Chondrocyte (in vitro differentiated cells): Measurements from ENCODE around the gene ZNG1B. TPM values are rescaled to one million over a fixed set of nuclear protein-coding genes. Genes with fewer than 3 reads are reported as not detected.
A peak's percentile ranks its signal among the peaks of the same experiment; 100 is the strongest.
"Not testable (repeated sequence)": the region's sequence is repeated elsewhere in the genome, so short reads cannot be mapped to it uniquely, and the experiment has no call there.

Experiments used
- DNase-seq: peaks from one replicate; pipeline ENCODE4 v3.0.0; 2021; ENCODE audit warnings: mixed read lengths, low spot score
- H3K27ac Mint-ChIP-seq: one replicate; pipeline ENCODE4 v1.8.0; 2021; ENCODE audit warnings: mild to moderate bottlenecking, moderate library complexity, mixed read lengths; ENCODE audit not compliant: unreplicated experiment
- H3K27me3 Mint-ChIP-seq: 2 replicates; pipeline ENCODE4 v1.8.0; 2021; ENCODE audit warnings: low read depth, mixed read lengths
- H3K36me3 Mint-ChIP-seq: 2 replicates; pipeline ENCODE4 v1.8.0; 2021; ENCODE audit warnings: low read depth, mixed read lengths
- H3K4me1 Mint-ChIP-seq: 2 replicates; pipeline ENCODE4 v1.8.0; 2021; ENCODE audit warnings: low read depth, mild to moderate bottlenecking, mixed read lengths
- H3K4me3 Mint-ChIP-seq: one replicate; pipeline ENCODE4 v1.8.0; 2021; ENCODE audit warnings: mild to moderate bottlenecking, moderate library complexity, mixed read lengths; ENCODE audit not compliant: unreplicated experiment
- H3K9me3 Mint-ChIP-seq: 2 replicates; pipeline ENCODE4 v1.8.0; 2021; ENCODE audit warnings: low read depth, mixed read lengths
- total RNA-seq: library from RNA; stranded (reverse); gene quantifications from 3 replicates; pipeline ENCODE4 v1.2.1, GENCODE V29; 2021

ZNG1B gene
- total RNA-seq, 1 donor from 2014 or later: 29.9 TPM

DNA sequence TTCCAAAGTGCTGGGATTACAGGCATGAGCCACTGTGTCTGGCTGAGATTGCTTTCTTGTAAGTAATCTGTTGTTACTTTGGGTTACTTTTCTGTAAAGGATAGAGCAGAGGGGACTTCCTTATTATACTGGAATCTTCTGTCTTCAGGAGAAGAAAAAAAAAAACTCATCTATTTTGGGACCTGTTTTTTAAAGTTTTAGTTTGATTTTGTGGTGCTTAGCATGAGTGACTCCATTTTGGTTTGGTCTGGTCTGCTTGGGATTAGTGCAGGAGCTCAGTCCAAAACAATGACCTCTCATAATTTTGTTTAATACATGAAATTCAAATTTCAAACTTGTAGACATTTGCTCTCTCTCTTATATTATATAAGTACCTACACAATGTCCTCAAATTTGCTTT lies 4.0 kb upstream of the ZNG1B start:
- not testable (repeated sequence) for H3K4me3 Mint-ChIP-seq, H3K9me3 Mint-ChIP-seq

DNA sequence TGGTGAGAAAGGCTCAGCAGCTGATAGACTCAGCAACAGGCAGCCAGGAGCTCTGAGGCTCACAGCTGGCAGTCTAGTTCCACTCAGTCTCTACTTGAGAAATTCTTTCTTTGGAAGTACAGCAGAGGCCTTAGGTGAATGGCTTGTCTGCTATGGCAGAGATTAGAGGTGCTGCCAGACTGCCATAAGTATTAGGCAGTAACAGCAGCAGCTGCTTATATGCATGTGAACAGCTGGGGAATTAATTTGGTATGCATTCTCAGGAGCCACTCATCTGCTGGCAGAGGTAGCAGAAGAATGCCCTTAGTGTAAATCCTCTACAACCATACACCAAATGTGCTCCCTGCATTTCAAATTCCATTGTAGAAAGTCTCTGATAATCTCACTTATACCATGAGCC lies 28.3 kb downstream of the ZNG1B start:
- not testable (repeated sequence) for H3K4me1 Mint-ChIP-seq, H3K27me3 Mint-ChIP-seq, H3K9me3 Mint-ChIP-seq, H3K4me3 Mint-ChIP-seq, DNase-seq, H3K27ac Mint-ChIP-seq, H3K36me3 Mint-ChIP-seq

More for the DNA sequence above, 4.0 kb upstream of the ZNG1B start:
- not testable (repeated sequence) for H3K27me3 Mint-ChIP-seq, H3K27ac Mint-ChIP-seq, H3K36me3 Mint-ChIP-seq, DNase-seq, H3K4me1 Mint-ChIP-seq

DNA sequence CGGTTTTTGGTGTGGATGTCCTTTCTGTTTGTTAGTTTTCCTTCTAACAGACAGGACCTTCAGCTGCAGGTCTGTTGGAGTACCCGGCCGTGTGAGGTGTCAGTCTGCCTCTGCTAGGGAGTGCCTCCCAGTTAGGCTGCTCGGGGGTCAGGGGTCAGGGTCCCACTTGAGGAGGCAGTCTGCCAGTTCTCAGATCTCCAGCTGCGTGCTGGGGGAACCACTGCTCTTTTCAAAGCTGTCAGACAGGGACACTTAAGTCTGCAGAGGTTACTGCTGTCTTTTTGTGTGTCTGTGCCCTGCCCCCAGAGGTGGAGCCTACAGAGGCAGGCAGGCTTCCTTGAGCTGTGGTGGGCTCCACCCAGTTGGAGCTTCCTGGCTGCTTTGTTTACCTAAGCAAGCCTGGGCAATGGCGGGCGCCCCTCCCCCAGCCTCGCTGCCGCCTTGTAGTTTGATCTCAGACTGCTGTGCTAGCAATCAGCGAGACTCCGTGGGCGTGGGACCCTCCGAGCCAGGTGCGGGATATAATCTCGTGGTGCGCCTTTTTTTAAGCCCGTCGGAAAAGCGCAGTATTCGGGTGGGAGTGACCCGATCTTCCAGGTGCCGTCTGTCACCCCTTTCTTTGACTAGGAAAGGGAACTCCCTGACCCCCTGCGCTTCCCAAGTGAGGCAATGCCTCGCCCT lies 39.3 kb downstream of the ZNG1B start:
- not testable (repeated sequence) for H3K4me1 Mint-ChIP-seq, H3K4me3 Mint-ChIP-seq, H3K27ac Mint-ChIP-seq

DNA sequence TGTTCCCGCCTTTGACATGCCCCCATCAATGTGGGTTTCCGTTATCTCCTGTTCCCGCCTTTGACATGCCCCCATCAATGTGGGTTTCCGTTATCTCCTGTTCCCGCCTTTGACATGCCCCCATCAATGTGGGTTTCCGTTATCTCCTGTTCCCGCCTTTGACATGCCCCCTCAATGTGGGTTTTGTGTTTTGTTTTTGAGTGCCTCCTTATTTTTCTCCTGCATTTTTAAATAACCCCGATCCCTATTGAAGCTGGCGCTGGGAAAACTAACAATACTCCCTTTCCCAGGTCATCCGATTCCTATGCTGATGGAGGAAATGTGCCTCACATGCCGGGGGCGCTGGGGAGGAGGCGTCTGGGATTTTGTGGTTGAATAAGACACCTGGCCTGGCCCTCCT lies 59.0 kb downstream of the ZNG1B start:
- not testable (repeated sequence) for H3K9me3 Mint-ChIP-seq, H3K27me3 Mint-ChIP-seq, H3K4me1 Mint-ChIP-seq, DNase-seq, H3K4me3 Mint-ChIP-seq, H3K36me3 Mint-ChIP-seq, H3K27ac Mint-ChIP-seq

More for the DNA sequence above, 39.3 kb downstream of the ZNG1B start:
- DNase-seq, H3K36me3 Mint-ChIP-seq, H3K27me3 Mint-ChIP-seq, H3K9me3 Mint-ChIP-seq: not testable (repeated sequence)

DNA sequence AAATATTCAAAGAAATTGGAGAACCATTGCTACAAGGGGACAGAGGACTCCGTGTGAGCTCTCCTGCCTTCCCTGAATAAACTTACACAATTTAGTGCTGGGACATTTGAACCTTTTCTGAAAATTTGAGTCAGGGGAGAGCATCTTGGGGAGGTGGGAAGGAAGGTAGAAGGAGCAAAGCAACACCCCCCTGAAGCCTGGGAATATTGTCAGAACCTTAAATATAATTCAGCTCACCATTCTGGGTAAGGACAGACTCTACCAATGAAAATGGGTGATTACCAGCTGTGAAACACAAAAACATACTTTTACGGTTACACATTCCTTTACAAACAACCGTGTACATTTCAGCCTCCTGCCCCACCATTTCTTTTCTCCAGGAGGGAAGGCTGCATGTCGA lies 60.9 kb downstream of the ZNG1B start, which contains the start of gene FOXD4L1:
Gene FOXD4L1 (plus strand): TSS at position 301 of the 400 bp plus-strand sequence. CDS start 592 bp downstream, outside the sequence.
- H3K9me3 Mint-ChIP-seq, H3K4me1 Mint-ChIP-seq, DNase-seq, H3K27ac Mint-ChIP-seq, H3K4me3 Mint-ChIP-seq, H3K36me3 Mint-ChIP-seq: not testable (repeated sequence)
- H3K27me3 Mint-ChIP-seq: peaks cover 13% of the 10 kb centered on the region

DNA sequence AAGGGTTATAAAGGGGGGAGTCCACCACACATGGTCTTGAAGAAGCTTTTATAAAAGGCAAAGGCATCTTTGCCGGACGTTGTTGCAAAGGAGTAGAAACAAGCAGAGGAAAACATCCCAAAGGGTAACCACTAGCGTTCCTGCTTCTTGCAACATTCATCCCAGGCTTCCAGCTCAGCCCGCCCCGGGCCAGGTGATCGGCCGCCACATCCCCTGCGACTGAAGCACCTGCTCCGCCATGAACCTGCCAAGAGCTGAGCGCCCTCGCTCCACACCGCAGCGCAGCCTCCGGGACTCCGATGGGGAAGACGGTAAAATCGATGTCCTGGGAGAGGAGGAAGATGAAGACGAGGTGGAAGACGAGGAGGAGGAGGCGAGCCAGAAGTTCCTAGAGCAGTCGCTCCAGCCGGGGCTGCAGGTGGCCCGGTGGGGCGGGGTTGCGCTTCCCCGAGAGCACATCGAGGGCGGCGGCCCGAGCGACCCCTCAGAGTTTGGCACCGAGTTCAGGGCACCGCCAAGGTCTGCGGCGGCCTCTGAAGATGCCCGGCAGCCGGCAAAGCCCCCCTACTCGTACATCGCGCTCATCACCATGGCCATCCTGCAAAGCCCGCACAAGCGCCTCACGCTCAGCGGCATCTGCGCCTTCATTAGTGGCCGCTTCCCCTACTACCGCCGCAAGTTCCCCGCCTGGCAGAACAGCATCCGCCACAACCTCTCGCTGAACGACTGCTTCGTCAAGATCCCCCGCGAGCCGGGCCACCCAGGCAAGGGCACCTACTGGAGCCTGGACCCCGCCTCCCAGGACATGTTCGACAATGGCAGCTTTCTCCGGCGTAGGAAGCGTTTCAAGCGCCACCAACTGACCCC lies 61.8 kb downstream of the ZNG1B start:
- H3K4me3 Mint-ChIP-seq, H3K27ac Mint-ChIP-seq, H3K9me3 Mint-ChIP-seq, DNase-seq, H3K4me1 Mint-ChIP-seq, H3K36me3 Mint-ChIP-seq: not testable (repeated sequence)
- H3K27me3 Mint-ChIP-seq: peaks cover 13% of the 10 kb centered on the region

DNA sequence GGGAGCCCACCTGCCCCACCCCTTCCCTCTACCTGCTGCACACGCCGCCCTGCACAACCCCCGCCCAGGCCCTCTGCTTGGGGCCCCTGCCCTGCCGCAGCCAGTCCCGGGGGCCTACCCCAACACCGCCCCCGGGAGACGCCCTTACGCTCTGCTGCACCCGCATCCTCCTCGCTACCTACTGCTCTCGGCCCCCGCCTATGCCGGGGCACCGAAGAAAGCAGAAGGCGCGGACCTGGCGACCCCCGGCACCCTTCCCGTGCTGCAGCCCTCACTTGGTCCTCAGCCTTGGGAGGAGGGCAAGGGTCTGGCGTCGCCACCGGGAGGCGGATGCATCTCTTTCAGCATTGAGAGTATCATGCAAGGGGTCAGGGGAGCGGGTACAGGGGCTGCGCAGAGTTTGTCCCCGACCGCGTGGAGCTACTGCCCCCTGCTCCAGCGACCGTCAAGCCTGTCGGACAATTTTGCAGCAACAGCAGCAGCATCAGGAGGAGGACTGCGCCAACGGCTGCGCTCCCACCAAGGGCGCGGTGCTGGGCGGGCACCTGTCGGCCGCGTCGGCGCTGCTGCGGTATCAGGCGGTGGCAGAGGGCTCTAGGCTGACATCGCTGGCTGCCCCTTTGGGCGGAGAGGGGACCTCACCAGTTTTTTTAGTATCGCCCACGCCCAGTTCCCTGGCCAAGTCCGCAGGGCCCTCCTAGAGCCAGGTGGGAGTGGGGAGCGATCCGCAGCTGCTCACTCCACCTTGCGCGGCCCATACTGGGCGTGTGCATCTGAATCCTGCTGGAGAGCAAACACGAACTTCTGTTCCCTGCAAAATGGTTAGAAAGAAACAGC lies 62.6 kb downstream of the ZNG1B start:
- H3K27me3 Mint-ChIP-seq: peaks cover 13% of the 10 kb centered on the region
- not testable (repeated sequence) for H3K4me1 Mint-ChIP-seq, DNase-seq, H3K4me3 Mint-ChIP-seq, H3K36me3 Mint-ChIP-seq, H3K27ac Mint-ChIP-seq, H3K9me3 Mint-ChIP-seq

- H3K27me3 Mint-ChIP-seq: peaks cover 13% of the 10 kb centered on the region
- H3K36me3 Mint-ChIP-seq, DNase-seq, H3K4me1 Mint-ChIP-seq, H3K27ac Mint-ChIP-seq, H3K9me3 Mint-ChIP-seq, H3K4me3 Mint-ChIP-seq: not testable (repeated sequence)
Observed at GRCh38 chr2:113500723-113501038, 63.2 kb downstream of the ZNG1B start.

GRCh38 chr2:113502216-113503093 lies 65.0 kb downstream of the ZNG1B start:
- not testable (repeated sequence) for H3K9me3 Mint-ChIP-seq, DNase-seq, H3K4me1 Mint-ChIP-seq, H3K27ac Mint-ChIP-seq, H3K36me3 Mint-ChIP-seq
- H3K4me3 Mint-ChIP-seq: peak overlapping the region; percentile 59
- peaks cover 16% of the 10 kb centered on the region for H3K27me3 Mint-ChIP-seq

DNA sequence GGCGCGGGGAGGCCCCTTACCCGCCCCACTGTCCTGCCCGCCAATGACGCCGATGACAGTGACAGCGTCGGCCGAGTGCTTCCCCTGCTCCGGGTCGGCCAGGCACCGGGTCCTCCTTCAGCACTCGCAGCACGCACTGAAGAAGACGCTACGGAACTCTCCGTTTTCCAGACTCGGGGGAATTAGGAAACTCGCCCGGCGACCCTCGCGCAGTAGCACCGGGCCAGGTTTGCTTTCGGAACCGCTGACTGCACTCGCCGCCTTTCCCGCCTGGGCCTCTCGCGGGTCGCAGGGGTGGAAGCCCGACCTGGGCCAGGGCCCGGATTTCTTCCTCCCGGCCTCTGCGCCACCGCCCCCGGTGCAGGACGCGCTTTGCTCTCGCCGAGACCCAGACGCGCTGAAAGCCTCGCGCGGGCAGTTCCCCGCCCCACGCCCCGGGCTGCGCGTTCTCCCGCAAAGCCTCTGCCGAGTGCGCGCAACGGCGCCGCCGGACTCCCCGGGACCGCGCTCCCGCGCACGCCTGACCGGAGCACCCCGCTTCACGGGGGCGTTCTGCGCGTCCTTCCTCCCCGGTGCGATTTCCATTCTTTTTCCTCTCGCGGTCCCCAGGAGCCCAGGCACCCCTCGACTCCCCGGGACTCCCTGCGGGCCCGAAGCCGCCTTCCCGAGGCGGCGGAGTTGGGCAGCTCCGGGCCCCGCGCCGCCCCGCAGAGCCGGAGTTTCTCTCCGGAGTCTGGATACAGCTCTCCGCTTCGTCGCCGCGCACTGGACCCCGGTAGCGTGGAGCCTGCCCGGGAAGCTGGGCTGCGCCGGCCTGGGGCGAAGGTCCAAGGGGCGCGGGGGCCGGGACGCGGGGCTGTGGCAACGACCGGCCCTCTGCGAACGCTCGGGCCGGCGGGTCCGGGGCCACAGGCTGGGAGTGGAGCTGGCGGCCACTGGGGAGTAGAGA lies 65.9 kb downstream of the ZNG1B start:
- H3K4me1 Mint-ChIP-seq, H3K36me3 Mint-ChIP-seq, H3K9me3 Mint-ChIP-seq, DNase-seq, H3K27ac Mint-ChIP-seq: not testable (repeated sequence)
- peak overlapping the region; percentile 59 for H3K4me3 Mint-ChIP-seq
- H3K27me3 Mint-ChIP-seq: peaks cover 16% of the 10 kb centered on the region

- H3K9me3 Mint-ChIP-seq, H3K36me3 Mint-ChIP-seq, H3K4me1 Mint-ChIP-seq, DNase-seq, H3K27ac Mint-ChIP-seq, H3K4me3 Mint-ChIP-seq: not testable (repeated sequence)
- peaks cover 15% of the 10 kb centered on the region for H3K27me3 Mint-ChIP-seq
Observed at GRCh38 chr2:113504081-113504480, 66.6 kb downstream of the ZNG1B start.
